HepG2 (cell line): Measurements from ENCODE around the gene ARHGEF6. TPM values are rescaled to one million over a fixed set of nuclear protein-coding genes. Genes with fewer than 3 reads are reported as not detected.

ENCODE experiments used
- ATAC-seq: fragments of 200-7000 bp; cut with Tn5 transposase; 3 replicates; pipeline ENCODE4 v1.9.1; 2020; ENCODE audit warnings: mild to moderate bottlenecking, moderate library complexity
- BruUV-seq: library from RNA; stranded (reverse); fragments of 400-500 nt; replicated peaks from 2 replicates; lab custom pipeline; 2021; lab: Mats Ljungman, UMichigan
- CTCF ChIA-PET: fragments of 300-600 bp; formaldehyde crosslinking; extraction: SDS; loops from one replicate; lab custom pipeline; 2021; ENCODE audit warnings: low total read pairs, inconsistent platforms, low intra/inter-chr PET ratio; lab: Yijun Ruan, JAX
- POLR2A ChIA-PET: fragments of 350-600 bp; sonication (Branson Sonifier 250); formaldehyde crosslinking; loops from one replicate; lab custom pipeline; 2020; ENCODE audit warnings: antibody characterized with exemption, inconsistent platforms; lab: Yijun Ruan, JAX
- DNase-seq: peaks from one replicate; pipeline ENCODE4 v3.0.0-alpha.2; 2015; ENCODE audit warnings: low spot score
- FAIRE-seq: peaks from 3 replicates; lab custom pipeline; 2011; peaks lifted over from hg19 to GRCh38; lab: Jason Lieb, UNC
- H2AFZ ChIP-seq: one replicate; pipeline ENCODE4 v1.6.1; 2011; ENCODE audit warnings: low read length, inconsistent platforms
- H3K27ac ChIP-seq: fragments of 300-600 bp; 3 replicates; pipeline ENCODE4 v1.8.0; 2011; ENCODE audit warnings: mixed run types, mild to moderate bottlenecking, mixed read lengths, low read length, inconsistent platforms; ENCODE audit not compliant: insufficient read depth; ENCODE audit errors: extremely low read length
- H3K27me3 ChIP-seq, 2 experiments: fragments of 200-600 bp in 1 of 2; 2 replicates in 1 of 2; 3 replicates in 1 of 2; pipeline versions ENCODE4 v1.6.0 to v1.8.0; 2011; ENCODE audit warnings: low read length in 2 of 2, mild to moderate bottlenecking in 2 of 2, moderate library complexity in 2 of 2, inconsistent platforms in 1 of 2; ENCODE audit not compliant: insufficient read depth in 2 of 2, control insufficient read depth in 1 of 2
- H3K36me3 ChIP-seq, 2 experiments: fragments of 200-600 bp in 1 of 2; replicated peaks in 1 of 2; 2 replicates in 1 of 2; 3 replicates in 1 of 2; pipeline versions ENCODE4 v1.5.1 to v1.8.0; 2011; ENCODE audit warnings: low read length in 2 of 2, inconsistent platforms in 1 of 2; ENCODE audit not compliant: insufficient read depth in 2 of 2, control insufficient read depth in 1 of 2
- H3K4me1 ChIP-seq: 2 replicates; pipeline ENCODE4 v1.5.1; 2012; ENCODE audit warnings: low read length, inconsistent platforms; ENCODE audit not compliant: insufficient read depth
- H3K4me2 ChIP-seq: 2 replicates; pipeline ENCODE4 v1.6.0; 2011; ENCODE audit warnings: low read depth, low read length, inconsistent platforms
- H3K4me3 ChIP-seq, 3 experiments: fragments of 200-600 bp in 1 of 3; sonication (generic), shearing (Covaris generic) in 1 of 3; replicated peaks in 1 of 3; 2 replicates each; pipeline ENCODE4 v1.5.1; 2011 to 2016; ENCODE audit warnings: low read length in 3 of 3, inconsistent platforms in 2 of 3, low read depth in 2 of 3, mild to moderate bottlenecking in 2 of 3, control low read depth in 1 of 3, mixed read lengths in 1 of 3; ENCODE audit not compliant: insufficient read depth in 1 of 3
- H3K79me2 ChIP-seq: one replicate; pipeline ENCODE4 v1.6.1; 2011; ENCODE audit warnings: low read length, inconsistent platforms; ENCODE audit not compliant: insufficient read depth
- H3K9ac ChIP-seq: 2 replicates; pipeline ENCODE4 v1.6.0; 2011; ENCODE audit warnings: mild to moderate bottlenecking, low read depth, low read length, inconsistent platforms; ENCODE audit not compliant: insufficient read depth
- H3K9me3 ChIP-seq: 2 replicates; pipeline ENCODE4 v1.5.1; 2012; ENCODE audit warnings: mild to moderate bottlenecking, low read length
- H4K20me1 ChIP-seq: 2 replicates; pipeline ENCODE4 v1.6.0; 2011; ENCODE audit warnings: inconsistent platforms, mild to moderate bottlenecking, low read length, moderate library complexity; ENCODE audit not compliant: insufficient read depth
- ARID5B ChIP-seq: IDR thresholded peaks from 2 replicates; pipeline ENCODE4 v1.4.0; 2020; ENCODE audit warnings: mild to moderate bottlenecking, missing genetic modification reagents
- PCBP1 ChIP-seq: fragments of 200-400 bp; formaldehyde crosslinking; IDR thresholded peaks from 2 replicates; pipeline ENCODE4 v1.6.1; 2017; ENCODE audit warnings: mild to moderate bottlenecking, low read depth, low read length, borderline replicate concordance
- RBFOX2 ChIP-seq: fragments of 200-400 bp; formaldehyde crosslinking; IDR thresholded peaks from 2 replicates; pipeline ENCODE4 v1.6.1; 2017; ENCODE audit warnings: low read depth, mild to moderate bottlenecking, low read length
- SKI ChIP-seq: fragments of 450-650 bp; IDR thresholded peaks from one replicate; pipeline ENCODE4 v1.6.1; 2018; ENCODE audit warnings: mild to moderate bottlenecking; ENCODE audit not compliant: partially characterized antibody
- ZBTB3 ChIP-seq: sonication (generic); formaldehyde crosslinking; IDR thresholded peaks from 2 replicates; pipeline ENCODE4 v1.4.0; 2020; ENCODE audit warnings: low read depth, mild to moderate bottlenecking, moderate library complexity, missing genetic modification reagents, borderline replicate concordance
- ZFP36L2 ChIP-seq: sonication (generic); formaldehyde crosslinking; IDR thresholded peaks from 2 replicates; pipeline ENCODE4 v1.4.0; 2020; ENCODE audit warnings: missing genetic modification reagents
- ZNF10 ChIP-seq: sonication (generic); formaldehyde crosslinking; IDR thresholded peaks from 2 replicates; pipeline ENCODE4 v1.4.0; 2020; ENCODE audit warnings: mild to moderate bottlenecking, low read depth, missing genetic modification reagents, borderline replicate concordance
- ZNF737 ChIP-seq: sonication (generic); formaldehyde crosslinking; IDR thresholded peaks from 2 replicates; pipeline ENCODE4 v1.5.0; 2020; ENCODE audit warnings: missing genetic modification reagents, mild to moderate bottlenecking, borderline replicate concordance
- ZNF790 ChIP-seq: sonication (generic); formaldehyde crosslinking; IDR thresholded peaks from 2 replicates; pipeline ENCODE4 v1.8.0; 2022; ENCODE audit warnings: missing genetic modification reagents, mild to moderate bottlenecking, borderline replicate concordance
- ZNF850 ChIP-seq: sonication (generic); formaldehyde crosslinking; conservative IDR thresholded peaks from 2 replicates; pipeline ENCODE4 v1.9.0; 2021; ENCODE audit warnings: mild to moderate bottlenecking, missing genetic modification reagents
- WGBS: methylation state at CpG from one replicate; pipeline ENCODE4 v1.1.6; 2017; ENCODE audit warnings: low lambda C conversion rate; 5-methylcytosine and 5-hydroxymethylcytosine counted together
- in situ Hi-C: cut with HindIII; loops from 2 replicates; pipeline ENCODE4 v1.10.0; 2017; ENCODE audit warnings: low pct_unique_long_range_greater_than_20kb; ENCODE audit not compliant: extremely low pct_ligation_motif_present
- intact Hi-C: fragments of 100-400 bp; cut with micrococcal nuclease; formaldehyde crosslinking; loops from one replicate; pipeline ENCODE4 v1.10.0; 2022; ENCODE audit not compliant: unreplicated experiment
- polyA plus RNA-seq, 8 experiments: library from polyadenylated mRNA; depleted of rRNA in 3 of 8; stranded (reverse) in 7 of 8; unstranded in 1 of 8; fragments of >200 nt; fragmentation: Illumina TruSeq in 4 of 8; extraction: Trizol in 4 of 8; gene quantifications; 2 replicates each; pipeline versions ENCODE4 v1.2.1 to v1.2.3, GENCODE V29; 2011 to 2016; ENCODE audit warnings: low read depth in 4 of 8, missing spikeins in 1 of 8, mixed read lengths in 1 of 8; ENCODE audit not compliant: insufficient read depth in 1 of 8
- total RNA-seq, 5 experiments: library from RNA; depleted of rRNA; stranded (reverse); fragments of >200 nt; fragmentation: Illumina TruSeq; extraction: Trizol; gene quantifications; 2 replicates each; pipeline ENCODE4 v1.2.3, GENCODE V29; 2016; ENCODE audit warnings: low read depth in 1 of 5

ARHGEF6 gene
- total and polyA plus RNA-seq, 2 of the 13 experiments (the other 11 are each of a cell fraction or from before 2014, with no cell fraction given) = 0.03 TPM; not detected in 1

- POLR2A ChIA-PET = no interaction called here
- no peak for FAIRE-seq
Observed at GRCh38 chrX:136627409-136627808, 153.3 kb downstream of the ARHGEF6 start.

More at GRCh38 chrX:136627409-136627808, 153.3 kb downstream of the ARHGEF6 start:
- TF ChIP-seq RBFOX2 = no peak
- no peak for TF ChIP-seq ARID5B (CRISPR knock-in tag)
- TF ChIP-seq ZNF790 = no peak
- no peak for TF ChIP-seq SKI
- no peak for TF ChIP-seq ZBTB3
- TF ChIP-seq ZNF850 (CRISPR knock-in tag) = no peak
- TF ChIP-seq PCBP1 = no peak
- no peak for TF ChIP-seq ZNF737 (CRISPR knock-in tag)
- TF ChIP-seq ZNF10 (CRISPR knock-in tag) = no peak
- no peak for TF ChIP-seq ZFP36L2 (CRISPR knock-in tag)
- intact Hi-C loops = no loop called here
- Histone ChIP-seq H3K4me2 (no peak overlapping the region), H3K4me3 (no peak overlapping the region), H3K36me3 (no peaks in the 10 kb centered on the region), H3K9me3 (no peaks in the 10 kb centered on the region), H4K20me1 (no peaks in the 10 kb centered on the region), H3K27me3 (no peaks in the 10 kb centered on the region), H3K79me2 (no peaks in the 10 kb centered on the region), H3K27ac (no peak overlapping the region), H3K4me1 (no peaks in the 10 kb centered on the region), H3K9ac (no peak overlapping the region), H2AFZ (no peak overlapping the region)
- ATAC-seq (no peak), DNase-seq (no peak)
- BruUV-seq = no TSS peak
- WGBS = 0% methylated on average over 4 of the region's 4 CpGs
- CTCF ChIA-PET = no interaction called here
- in situ Hi-C loops = no loop called here
